Right hindlimb (tissue), 1 donor: ENCODE data around the gene JAKMIP1.
A peak's percentile ranks its signal among the peaks of the same experiment; 100 is the strongest.

Experiments used
- DNase-seq: peaks from one replicate; pipeline ENCODE4 v3.0.0-alpha.2; 2018

Gene JAKMIP1

GRCh38 chr4:6200011-6200921 lies at the start of gene JAKMIP1:
Gene JAKMIP1 (minus strand): TSS chr4:6200549. CDS start chr4:6112850, 87,699 bp downstream.
- peak; percentile 86 for DNase-seq

GRCh38 chr4:6248394-6248793 lies 48.0 kb upstream of the JAKMIP1 start:
- DNase-seq, result no peak

GRCh38 chr4:6246170-6246634 lies 45.9 kb upstream of the JAKMIP1 start:
- no peak for DNase-seq

- DNase-seq, result peak; percentile 32
Observed at GRCh38 chr4:6245246-6246169, 45.2 kb upstream of the JAKMIP1 start.

GRCh38 chr4:6242271-6243029 lies 42.1 kb upstream of the JAKMIP1 start:
- no peak for DNase-seq

- DNase-seq, result no peak
Observed at GRCh38 chr4:6241062-6241845, 40.9 kb upstream of the JAKMIP1 start.

- no peak for DNase-seq
Observed at GRCh38 chr4:6239968-6240367, 39.6 kb upstream of the JAKMIP1 start.

- no peak for DNase-seq
Observed at GRCh38 chr4:6239486-6239885, 39.1 kb upstream of the JAKMIP1 start.

- no peak for DNase-seq
Observed at GRCh38 chr4:6236816-6237390, 36.6 kb upstream of the JAKMIP1 start.

- DNase-seq, result no peak
Observed at GRCh38 chr4:6235901-6236640, 35.7 kb upstream of the JAKMIP1 start.

GRCh38 chr4:6235012-6235411 lies 34.7 kb upstream of the JAKMIP1 start:
- DNase-seq, result no peak

GRCh38 chr4:6233929-6234328 lies 33.6 kb upstream of the JAKMIP1 start:
- no peak for DNase-seq

- DNase-seq, result no peak
Observed at GRCh38 chr4:6232836-6233785, 32.8 kb upstream of the JAKMIP1 start.

GRCh38 chr4:6231663-6232165 lies 31.4 kb upstream of the JAKMIP1 start:
- no peak for DNase-seq

GRCh38 chr4:6230827-6231662 lies 30.7 kb upstream of the JAKMIP1 start:
- no peak for DNase-seq

GRCh38 chr4:6230502-6230785 lies 30.1 kb upstream of the JAKMIP1 start:
- DNase-seq, result no peak

GRCh38 chr4:6229671-6230501 lies 29.5 kb upstream of the JAKMIP1 start:
- DNase-seq, result no peak

GRCh38 chr4:6229095-6229494 lies 28.7 kb upstream of the JAKMIP1 start:
- peak; percentile 53 for DNase-seq
